Measurements from ENCODE around the gene RPL27A.

GRCh38 chr11:8692417-8692816 is 9.8 kb downstream of the RPL27A start:
- TF ChIP-seq CTCF (tag by site-specific recombination; IDR thresholded peaks at IDR 0.05) (no peak), ZNF16 (tag by site-specific recombination; IDR thresholded peaks at IDR 0.05; ENCODE audit: low read depth) (no peak), ZNF24 (tag by site-specific recombination; IDR thresholded peaks at IDR 0.05) (no peak), ZNF785 (tag by site-specific recombination; IDR thresholded peaks at IDR 0.05) (no peak), OVOL3 (tag by site-specific recombination; IDR thresholded peaks at IDR 0.05) (no peak)
